Stimulated activated CD8-positive, alpha-beta memory T cell treated with anti-CD3 and anti-CD28 coated beads, Interleukin-12 subunit alpha, Interleukin-12 subunit beta, amount 100 ng/mL, for 24 hours (primary cell): ENCODE data around the gene ZNF431.
"Not testable (repeated sequence)": the region's sequence is repeated elsewhere in the genome, so short reads cannot be mapped to it uniquely, and the experiment has no call there.

ENCODE experiments used
- DNase-seq: peaks from one replicate; pipeline ENCODE4 v3.0.0-alpha.2; 2020; ENCODE audit errors: extremely low read depth

Gene ZNF431

DNA sequence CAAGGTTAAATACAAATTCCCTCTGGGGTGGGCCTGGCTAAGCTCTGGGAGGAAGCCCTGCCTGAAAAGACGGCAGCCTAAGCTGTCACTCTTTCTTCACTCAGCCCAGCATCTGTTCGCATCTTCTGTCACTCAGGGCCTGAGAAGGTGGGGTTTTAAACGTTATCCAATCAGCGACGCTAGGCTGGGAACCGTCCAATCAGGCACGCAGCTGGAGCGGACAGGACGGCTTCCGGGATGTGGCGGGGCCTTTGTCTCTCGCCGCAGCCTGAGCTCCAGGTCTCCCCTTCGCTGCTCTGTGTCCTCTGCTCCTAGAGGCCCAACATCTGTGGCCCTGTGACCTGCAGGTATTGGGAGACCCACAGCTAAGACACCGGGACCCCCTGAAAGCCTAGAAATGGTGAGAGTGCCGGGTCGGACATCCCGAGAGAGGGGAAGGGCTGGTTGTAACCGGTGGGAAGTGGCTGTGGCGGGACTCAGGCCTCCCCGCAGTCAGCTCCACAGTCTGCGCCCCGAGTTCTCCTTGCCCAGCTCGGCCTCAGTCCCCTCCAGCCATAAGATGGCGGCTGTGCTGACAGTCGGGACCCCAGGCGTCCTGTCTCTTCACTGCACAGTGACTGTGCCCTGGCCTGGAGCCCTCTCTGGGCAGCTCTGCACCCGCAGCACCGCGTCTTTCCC, at the start of gene ZNF431:
ZNF431 (plus strand) TSS at position 254 of the 678 bp plus-strand sequence; CDS start at position 398, 144 bp downstream.
- peak; percentile 60 for DNase-seq

DNA sequence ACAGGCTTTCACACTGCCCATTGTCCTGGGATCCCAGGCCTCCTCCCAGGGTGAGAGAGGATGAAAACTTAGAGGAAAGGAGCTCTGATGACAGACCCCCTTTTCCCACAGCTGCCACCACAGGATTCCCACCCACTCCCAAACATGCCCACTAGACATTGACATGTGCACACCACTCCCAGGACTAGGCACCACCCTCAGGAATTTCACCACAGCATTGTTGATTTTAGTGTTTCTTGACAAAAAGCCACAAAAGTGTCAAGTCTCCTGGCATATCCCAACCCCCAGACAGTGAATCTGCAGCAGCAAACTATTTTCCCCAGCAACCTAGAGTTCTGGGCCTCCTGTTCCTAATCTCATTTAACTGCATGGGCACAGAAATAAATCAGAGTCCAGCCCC, 49.7 kb upstream of the ZNF431 start:
- DNase-seq, result no peak

DNA sequence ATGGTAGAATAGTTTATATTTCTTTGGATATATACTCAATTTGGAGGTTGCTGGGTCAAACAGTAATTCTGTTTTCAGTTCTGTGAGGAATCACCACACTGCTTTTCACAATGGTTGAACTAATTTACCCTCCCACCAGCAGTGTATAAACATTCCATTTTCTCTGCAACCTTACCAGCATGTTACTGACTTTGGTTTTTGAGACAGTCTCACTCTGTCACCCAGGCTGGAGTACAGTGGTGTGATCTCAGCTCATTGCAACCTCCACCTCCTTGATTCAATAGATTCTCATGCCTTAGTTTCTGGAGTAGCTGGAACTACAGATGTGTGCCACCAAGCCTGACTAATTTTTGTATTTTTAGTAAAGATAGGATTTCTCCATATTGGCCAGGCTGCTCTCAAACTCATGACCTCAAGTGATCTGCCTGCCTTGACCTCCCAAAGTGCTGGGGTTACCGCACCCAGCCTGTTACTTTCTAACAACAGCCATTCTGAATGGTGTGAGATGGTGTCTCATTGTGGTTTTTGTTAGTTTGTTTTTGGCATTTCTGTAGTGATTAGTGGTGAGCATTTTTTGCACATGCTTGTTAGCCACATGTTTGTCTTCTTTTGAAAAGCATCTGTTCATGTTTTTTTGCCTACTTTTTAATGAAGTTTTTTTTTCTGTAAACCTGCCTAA, 47.4 kb upstream of the ZNF431 start:
- DNase-seq, result no peak

DNA sequence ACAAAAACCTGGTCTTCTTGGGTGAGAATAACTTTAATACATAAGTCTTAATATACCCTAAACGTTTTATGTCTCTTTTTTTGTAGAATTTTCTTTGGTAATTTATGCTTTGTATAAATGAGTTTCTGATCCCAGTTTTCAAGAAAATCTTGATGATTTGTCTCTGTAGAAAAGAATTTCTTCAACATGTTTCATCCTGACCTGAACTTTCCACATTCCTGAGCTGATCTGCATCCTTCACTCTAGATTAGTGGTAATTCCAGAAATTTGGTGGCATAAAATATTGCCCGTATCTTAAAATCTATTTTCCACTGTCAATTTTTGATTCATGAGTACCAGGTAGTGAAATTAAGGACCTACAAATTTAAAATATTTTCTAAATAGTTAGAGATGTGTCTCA, 43.5 kb upstream of the ZNF431 start:
- no peak for DNase-seq

DNA sequence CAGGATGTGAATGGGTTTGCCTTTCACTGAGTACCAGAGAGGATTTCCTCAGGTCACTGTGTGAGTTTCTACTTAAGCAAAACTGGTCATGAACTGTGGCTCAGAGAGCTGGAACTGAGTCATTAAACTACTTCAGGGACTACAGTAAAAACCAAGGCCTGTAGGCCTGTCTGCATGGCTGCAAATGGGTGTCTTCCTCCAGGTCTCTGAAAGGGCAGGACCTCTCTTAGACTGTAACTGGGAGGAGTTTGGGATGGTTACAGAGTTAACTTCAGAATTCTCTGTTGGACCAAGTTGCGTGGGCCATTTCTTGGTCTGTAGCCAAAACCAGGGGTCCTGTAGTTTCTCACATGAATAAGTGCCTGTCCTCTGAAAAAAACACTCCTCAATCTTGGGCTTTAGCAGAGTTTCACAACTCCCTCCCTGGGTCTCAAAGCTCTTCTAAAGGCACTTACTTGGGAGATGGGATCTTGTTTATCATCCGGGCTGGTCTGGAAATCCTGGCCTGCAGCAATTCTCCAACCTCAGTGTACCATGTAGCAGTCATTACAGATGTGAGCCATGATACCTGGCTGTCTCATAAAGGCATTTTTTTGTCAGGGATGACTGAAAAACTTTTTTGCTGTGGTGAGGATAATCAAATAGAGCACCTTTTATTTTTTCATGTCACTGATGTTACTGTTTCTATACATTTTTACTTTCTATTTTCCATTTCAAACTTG, 40.2 kb upstream of the ZNF431 start:
- DNase-seq, result no peak

DNA sequence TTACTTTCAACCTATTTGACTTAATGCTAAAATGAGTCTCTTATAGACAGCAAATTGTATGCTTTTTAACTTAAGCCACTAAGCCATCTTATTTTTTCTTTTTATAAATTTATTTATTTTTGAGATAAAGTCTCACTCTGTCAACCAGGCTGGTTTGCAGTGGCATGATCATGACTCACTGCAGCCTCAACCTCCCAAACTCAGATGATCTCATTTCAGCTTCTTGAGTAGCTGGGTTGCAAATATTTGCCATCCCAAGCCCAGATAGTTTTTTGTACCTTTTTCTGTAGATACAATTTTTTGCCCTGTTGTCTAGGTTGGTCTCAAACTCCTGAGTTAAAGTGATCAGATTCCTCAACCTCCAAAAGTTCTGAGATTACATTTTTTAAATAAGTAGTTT, 32.7 kb upstream of the ZNF431 start:
- no peak for DNase-seq

DNA sequence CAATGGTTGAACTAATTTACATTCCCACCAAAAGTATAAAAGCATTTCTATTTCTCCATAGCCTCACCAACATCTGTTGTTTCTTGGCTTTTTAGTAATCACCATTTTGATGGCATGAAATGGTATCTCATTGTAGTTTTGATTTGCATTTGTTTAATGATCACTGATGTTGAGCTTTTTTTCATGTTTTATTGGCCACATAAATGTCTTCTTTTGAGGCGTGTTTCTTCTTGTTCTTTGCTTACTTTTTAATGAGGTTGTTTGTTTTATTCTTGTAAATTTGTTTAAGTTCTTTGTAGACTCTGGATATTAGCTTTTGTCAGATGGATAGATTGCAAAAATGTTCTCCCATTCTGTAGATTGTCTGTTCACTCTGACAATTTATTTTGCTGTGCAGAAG, 31.7 kb upstream of the ZNF431 start:
- no peak for DNase-seq

DNA sequence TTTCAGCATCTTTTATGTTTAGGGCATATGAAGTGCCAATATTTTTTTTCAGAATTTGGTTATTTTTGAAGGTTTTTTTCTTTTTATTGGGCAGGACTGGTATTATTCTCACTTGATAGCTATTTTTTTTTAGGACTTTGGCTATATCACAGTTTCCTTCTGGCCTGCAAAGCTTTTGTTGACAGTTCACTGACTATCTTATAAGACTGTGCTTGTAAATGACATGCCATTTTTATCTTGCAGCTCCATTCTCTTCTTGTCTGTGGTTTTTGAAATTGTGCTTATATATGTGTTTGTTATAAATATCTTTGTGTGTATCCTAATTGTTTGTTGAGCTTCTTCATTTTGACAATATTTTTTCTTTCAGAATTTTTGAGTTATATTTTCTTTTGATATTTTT, 26.4 kb upstream of the ZNF431 start:
- no peak for DNase-seq

DNA sequence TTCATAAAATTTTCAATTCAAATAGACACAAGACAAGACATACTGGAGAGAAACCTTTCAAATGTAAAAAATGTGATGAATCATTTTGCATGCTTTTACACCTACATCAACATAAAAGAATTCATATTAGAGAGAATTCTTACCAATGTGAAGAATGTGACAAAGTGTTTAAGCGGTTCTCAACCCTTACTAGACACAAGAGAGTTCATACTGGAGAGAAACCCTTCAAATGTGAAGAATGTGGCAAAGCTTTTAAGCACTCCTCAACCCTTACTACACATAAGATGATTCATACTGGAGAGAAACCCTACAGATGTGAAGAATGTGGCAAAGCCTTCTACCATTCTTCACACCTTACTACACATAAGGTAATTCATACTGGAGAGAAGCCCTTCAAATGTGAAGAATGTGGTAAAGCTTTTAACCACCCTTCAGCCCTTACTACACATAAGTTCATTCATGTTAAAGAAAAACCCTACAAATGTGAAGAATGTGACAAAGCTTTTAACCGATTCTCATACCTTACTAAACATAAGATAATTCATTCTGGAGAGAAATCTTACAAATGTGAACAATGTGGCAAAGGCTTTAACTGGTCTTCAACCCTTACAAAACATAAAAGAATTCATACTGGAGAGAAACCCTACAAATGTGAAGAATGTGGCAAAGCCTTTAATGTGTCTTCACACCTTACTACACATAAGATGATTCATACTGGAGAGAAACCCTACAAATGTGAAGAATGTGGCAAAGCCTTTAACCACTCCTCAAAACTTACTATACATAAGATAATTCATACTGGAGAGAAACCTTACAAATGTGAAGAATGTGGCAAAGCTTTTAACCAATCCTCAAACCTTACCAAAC, 24.6 kb upstream of the ZNF431 start:
- DNase-seq, result no peak

DNA sequence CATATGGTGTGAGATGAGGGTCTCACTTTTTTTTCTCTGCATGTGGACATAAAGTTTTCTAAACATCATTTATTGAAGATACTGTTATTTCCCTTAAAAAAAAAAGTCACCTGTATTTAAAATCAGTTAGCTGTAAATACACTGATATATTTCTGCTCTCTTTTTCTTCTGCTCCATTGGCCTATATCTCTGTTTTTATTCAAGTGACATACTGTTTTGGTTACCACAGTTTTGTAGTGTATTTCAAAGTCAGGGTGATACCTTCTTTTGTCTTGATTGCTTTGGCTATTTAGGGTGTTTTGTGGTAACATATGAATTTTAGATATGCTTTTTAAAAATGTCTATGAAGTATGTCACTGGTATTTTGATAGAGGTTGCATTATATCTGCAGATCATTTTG, 15.8 kb upstream of the ZNF431 start:
- DNase-seq, result no peak

DNA sequence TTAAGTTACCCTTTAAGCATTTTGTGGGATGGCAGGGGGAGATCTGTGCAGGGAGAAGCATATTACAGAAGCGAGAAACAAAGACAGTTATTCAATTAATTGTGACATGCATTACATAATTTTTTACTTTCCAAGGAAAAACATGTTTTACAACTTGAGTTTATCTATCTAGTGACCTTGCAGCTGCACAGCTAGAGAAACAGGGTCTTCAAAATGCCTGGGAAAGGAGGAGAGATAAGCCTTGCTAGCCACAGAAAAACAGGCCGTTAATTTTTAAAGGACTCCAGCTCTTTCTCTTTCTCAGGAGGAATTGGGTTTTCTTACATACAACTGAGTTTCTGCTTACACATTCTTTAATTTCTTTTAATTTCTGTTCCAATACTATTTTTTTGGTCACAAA, 14.8 kb upstream of the ZNF431 start:
- DNase-seq, result no peak

DNA sequence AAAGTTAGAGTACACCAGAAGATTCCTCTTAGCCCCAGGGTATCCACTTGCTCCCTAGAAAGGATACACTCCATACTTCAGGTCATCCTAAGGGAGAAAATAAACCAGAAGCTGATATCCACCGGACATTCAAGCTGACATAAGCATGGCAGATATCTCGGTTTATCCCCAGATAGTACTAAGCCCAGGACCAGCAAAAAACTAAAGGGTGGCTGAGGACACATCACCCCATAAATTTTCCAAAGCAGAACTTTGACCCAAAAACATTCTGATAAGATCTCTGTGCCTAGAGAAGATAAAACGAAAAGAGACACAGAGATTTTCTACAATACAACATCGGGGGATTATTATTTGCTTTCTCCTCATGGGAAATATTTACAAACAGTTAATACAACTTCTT, 13.9 kb upstream of the ZNF431 start:
- DNase-seq, result no peak

DNA sequence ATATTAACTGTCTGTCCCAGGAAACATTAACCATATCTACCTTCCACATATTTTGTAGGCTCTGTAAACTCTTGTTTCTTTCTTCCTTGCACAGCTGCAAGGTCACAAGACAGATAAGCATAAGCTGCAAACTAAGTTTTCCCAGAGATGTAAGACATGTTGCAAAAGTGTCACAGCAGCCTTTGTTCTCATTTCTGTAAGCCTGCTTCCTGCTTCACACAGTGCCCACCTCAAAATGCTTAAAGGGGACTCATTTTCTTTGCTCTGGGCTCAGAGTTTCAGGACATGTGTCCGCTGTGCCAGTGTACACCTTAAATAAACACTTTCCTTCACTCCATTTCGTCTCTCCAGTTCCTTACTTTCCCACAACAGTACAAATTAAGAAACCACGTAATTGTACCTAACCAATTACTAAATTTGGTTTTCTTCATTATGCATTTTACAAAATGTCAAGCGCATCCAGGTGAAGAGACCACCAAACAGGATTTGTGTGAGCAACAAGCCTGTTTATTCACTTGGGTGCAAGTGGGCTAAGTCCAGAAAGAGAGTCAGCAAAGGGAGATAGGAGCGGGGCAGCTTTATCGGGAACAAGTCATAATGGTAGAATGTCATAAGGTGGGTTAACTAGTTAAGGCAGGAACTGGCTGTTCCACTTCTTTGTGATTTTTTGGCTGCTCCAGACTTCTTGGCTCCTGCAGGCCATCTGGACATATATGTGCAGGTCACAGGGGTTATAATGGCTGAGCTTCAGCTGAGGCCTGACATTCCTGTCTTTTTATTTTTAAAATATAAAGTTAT, 12.7 kb upstream of the ZNF431 start:
- DNase-seq, result no peak

DNA sequence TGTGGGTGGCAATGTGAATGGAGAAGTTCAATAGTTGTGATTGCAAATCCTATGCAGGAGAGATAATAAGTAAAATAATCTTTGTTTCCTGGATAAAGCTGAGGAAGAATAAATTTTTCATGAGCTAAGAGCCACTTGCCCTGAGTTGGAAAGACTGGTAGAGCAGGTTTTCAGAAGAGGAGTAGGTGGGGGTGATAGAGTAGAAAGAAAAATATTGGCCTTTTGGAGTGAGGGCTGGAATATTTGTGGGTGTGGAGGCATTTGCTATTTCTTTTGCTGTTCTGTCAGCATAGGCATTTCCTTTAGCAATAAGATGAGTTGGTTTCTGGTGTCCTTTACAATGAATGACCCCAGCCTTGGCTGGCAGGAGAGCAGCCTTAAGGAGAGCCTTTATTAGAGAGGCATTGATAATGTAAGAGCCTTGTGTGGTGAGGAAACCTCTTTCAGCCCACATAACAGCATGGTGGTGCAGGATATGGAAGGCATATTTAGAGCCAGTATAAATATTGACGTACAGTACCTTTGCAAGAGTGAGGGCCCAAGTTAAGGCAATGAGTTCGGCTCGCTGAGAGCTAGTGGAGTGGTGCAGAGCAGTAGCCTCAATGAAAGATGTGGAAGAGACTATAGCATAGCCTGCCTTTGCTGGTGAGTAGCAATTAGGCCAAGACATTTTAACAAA, 11.6 kb upstream of the ZNF431 start:
- DNase-seq, result no peak

DNA sequence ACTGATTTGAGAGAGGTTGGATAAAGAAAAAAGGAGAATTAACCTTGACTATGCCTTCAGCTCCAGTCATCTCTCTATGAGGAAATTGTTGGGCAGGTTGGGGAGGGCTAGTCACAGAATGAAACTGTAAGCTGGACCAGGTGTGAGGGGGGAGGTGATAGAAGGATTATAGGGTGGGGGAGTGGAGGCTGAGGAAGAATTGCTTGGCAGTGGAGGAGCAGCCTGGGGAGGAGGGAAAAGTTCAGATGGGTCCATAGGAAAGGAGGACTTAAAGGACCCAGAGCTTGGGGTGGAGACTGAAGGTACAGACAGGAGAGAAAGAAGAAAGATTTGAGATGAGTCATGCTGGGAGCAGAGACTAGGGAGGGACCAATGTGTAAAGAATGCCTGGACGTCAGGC, 8.2 kb upstream of the ZNF431 start:
- DNase-seq, result no peak

DNA sequence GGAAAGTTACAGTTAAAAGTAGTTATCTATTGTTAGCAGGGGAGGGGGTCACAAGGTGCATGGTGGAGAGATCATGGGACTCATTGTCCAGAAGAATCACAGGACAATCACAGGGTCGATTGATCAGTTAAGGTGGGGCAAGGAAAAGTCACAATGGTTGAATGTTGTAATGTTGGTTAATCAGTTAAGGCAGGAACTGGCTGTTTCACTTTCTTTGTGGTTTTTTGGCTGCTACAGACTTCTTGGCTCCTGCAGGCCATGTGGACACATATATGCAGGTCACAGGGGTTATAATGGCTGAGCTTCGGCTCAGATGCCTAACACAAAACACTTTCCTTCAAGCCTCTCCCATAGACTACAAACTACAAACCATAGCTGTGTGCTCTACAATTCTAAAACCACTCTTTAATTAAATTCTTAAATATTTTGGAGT, 6.9 kb upstream of the ZNF431 start:
- no peak for DNase-seq

DNA sequence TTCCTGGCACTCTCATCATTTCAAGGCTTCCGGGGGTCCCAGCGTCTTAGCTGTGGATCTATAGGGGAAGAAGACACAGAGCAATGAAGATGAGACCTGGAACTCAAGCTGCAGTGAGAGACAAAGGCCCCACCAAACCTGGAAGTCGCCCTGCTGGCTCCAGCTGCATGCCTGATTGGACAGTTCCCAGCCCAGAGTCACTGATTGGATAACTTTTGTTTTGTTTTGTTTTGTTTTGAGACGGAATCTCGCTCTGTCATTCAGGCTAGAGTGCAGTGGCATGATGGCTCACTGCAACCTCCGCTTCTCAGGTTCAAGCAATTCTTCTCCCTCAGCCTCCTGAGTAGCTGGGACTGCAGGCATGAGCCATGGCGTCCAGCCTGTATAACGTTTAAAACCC, 6.4 kb upstream of the ZNF431 start:
- DNase-seq, result no peak

DNA sequence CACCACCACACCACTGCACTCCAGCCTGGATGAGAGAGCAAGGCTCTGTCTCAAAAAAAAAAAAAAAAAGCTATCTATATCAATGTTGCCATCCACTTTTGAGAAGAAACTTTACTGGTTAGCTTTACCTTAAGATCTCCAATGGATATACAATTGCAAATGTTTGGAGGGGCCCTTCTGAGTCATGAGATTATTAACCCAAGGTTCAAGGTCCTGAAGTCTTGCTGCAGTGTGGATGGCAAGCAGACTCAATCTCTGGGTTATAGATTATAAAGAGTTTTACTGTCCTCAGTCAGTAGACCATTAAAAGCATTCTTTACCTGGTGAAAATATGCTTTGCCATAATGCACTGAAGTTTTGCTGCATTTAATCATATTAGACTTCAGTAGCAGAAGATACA, 3.7 kb upstream of the ZNF431 start:
- no peak for DNase-seq

DNA sequence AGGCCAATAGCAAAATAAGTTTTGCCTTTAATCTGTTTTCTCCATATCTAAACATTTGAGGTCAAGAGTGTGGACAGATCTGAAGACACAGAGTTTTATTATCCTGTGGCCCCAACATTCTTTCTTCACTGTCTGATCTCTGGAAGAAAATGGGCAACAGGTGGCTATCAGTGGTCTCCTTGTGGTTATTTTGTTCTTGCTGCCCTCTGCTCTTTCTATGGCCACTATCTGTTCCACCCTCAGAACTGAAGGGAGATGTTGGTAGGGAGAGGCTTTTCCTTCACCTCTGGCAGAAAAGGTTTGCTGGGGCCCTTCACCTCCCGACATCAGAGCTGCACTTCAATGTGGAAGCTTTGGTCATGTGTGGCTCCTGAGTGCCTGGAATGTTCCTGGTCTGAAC, 834 bp upstream of the ZNF431 start:
- DNase-seq, result not testable (repeated sequence)

DNA sequence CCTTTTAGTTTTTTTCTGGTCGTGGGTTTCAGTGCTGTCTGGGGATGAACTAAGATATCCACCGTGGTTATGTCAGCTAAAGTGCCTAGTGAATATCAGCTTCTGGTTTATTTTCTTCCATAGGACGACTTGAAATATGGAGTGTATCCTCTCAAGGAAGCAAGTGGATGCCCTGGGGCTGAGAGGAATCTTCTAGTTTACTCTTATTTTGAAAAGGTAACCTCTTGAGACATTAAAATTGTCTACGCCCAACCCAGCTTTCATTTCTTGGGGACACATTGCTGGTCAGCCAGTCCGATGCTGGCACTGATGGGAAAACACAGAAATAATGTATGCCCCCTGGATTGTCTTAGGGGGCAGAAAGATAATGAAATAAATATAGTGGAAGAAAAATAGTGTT, 1.6 kb downstream of the ZNF431 start:
- DNase-seq, result no peak

DNA sequence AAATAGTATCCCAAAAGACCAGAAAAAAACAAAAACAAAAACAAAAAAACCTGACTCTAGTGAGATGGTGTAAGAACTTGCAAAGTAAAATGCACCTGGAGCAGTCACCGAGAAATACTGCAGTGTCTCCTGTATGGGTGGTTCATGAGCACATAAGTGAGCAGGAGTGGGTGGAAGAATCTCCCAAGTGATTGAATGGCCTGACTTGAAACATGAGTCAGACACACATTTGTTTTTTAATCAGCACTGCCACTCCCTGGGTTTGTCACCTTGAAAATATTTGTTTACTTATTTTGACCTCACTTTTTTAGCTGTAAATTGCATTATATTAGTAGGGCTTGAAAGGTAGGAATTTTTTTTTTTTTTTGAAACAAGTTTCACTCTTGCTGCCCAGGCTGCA, 2.0 kb downstream of the ZNF431 start:
- no peak for DNase-seq
